KMS-11 (cell line): ENCODE data around the gene SPACA9.

Source experiments
- H2AFZ ChIP-seq: fragments of 200-600 bp; sonication (generic); 2 replicates; pipeline ENCODE4 v1.6.1; 2016; ENCODE audit warnings: antibody characterized with exemption, mixed run types, low read depth
- H3K27ac ChIP-seq: fragments of 200-600 bp; sonication (generic); 2 replicates; pipeline ENCODE4 v1.6.1; 2016; ENCODE audit warnings: mild to moderate bottlenecking, mixed run types
- H3K27me3 ChIP-seq: fragments of 200-600 bp; sonication (generic); 2 replicates; pipeline ENCODE4 v1.6.1; 2017; ENCODE audit warnings: mild to moderate bottlenecking, low read depth, mixed run types, moderate library complexity; ENCODE audit not compliant: insufficient read depth
- H3K36me3 ChIP-seq: fragments of 200-600 bp; sonication (generic); 2 replicates; pipeline ENCODE4 v1.6.1; 2017; ENCODE audit warnings: mild to moderate bottlenecking, mixed run types; ENCODE audit not compliant: insufficient read depth
- H3K4me1 ChIP-seq: fragments of 200-600 bp; sonication (generic); 2 replicates; pipeline ENCODE4 v1.6.1; 2016; ENCODE audit warnings: mild to moderate bottlenecking, low read depth, mixed run types; ENCODE audit not compliant: poor library complexity, severe bottlenecking
- H3K4me2 ChIP-seq: fragments of 200-600 bp; sonication (generic); 2 replicates; pipeline ENCODE4 v1.7.0; 2016; ENCODE audit warnings: mild to moderate bottlenecking, mixed run types
- H3K4me3 ChIP-seq: fragments of 200-600 bp; sonication (generic); IDR thresholded peaks from 2 replicates; pipeline ENCODE4 v1.6.1; 2017; ENCODE audit warnings: low read depth, low read length, mixed read lengths; ENCODE audit not compliant: insufficient read depth
- H3K79me2 ChIP-seq: fragments of 200-600 bp; sonication (generic); 2 replicates; pipeline ENCODE4 v1.6.1; 2016; ENCODE audit warnings: low read depth, mixed run types; ENCODE audit not compliant: insufficient read depth
- H3K9ac ChIP-seq: fragments of 200-600 bp; sonication (generic); 2 replicates; pipeline ENCODE4 v1.6.1; 2016; ENCODE audit warnings: mild to moderate bottlenecking, mixed run types
- H4K20me1 ChIP-seq: fragments of 200-600 bp; sonication (generic); 2 replicates; pipeline ENCODE4 v1.6.1; 2016; ENCODE audit warnings: mild to moderate bottlenecking, mixed run types; ENCODE audit not compliant: insufficient read depth
- TF ChIP-seq, protein P1 (sequence below): fragments of 200-600 bp; sonication (generic); conservative IDR thresholded peaks from 2 replicates; pipeline ENCODE4 v1.6.1; 2017; ENCODE audit warnings: low read depth, mild to moderate bottlenecking, antibody characterized with exemption, low read length, moderate library complexity, mixed read lengths

Gene SPACA9

DNA sequence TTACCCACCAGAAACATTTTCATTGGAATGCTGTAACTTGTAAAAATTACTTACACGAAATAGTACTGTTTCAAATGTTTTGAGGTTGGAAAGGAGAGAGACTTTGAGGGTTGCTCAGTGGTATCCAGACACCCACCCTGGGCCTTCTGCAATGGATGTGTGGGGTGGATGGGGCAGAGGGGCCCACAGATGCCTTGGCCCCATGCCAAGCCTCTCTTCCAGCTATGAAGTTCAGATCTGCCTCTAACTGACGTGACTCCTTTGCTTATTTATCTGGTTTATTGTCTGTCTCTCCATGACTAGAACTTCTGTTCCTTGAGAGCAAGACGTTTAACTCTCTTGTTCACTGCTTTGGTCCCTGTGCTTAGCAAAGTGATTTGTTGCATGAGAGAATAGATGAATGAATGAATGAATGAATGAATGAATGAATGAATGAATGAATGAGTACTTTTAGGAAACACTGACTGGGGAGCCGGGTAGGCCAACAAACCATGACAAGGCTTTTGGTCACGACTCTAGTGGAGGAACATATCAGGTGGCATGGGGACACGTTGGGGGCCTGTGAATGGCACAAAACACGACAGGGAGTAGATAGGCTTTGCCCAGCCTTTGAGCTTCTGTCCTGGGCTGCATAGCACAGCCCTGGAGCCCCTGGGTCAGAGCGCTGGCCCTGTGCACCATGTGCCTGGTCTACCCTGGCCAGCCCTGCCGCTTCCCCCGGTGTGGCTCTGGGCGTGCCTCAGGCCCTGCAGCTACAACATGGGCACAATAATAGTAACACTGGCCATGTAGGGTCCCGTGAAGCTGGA, 32.4 kb upstream of the SPACA9 start:
- Histone ChIP-seq H3K36me3 (no peaks in the 10 kb centered on the region), H3K4me3 (no peak overlapping the region), H4K20me1 (no peaks in the 10 kb centered on the region), H3K4me1 (no peaks in the 10 kb centered on the region), H3K27me3 (peaks cover 7% of the 10 kb centered on the region; the same call in 1 of the 2 replicates), H2AFZ (no peak overlapping the region), H3K27ac (no peak overlapping the region), H3K4me2 (no peak overlapping the region), H3K9ac (no peak overlapping the region), H3K79me2 (no peaks in the 10 kb centered on the region)
- TF ChIP-seq, protein P1, sequence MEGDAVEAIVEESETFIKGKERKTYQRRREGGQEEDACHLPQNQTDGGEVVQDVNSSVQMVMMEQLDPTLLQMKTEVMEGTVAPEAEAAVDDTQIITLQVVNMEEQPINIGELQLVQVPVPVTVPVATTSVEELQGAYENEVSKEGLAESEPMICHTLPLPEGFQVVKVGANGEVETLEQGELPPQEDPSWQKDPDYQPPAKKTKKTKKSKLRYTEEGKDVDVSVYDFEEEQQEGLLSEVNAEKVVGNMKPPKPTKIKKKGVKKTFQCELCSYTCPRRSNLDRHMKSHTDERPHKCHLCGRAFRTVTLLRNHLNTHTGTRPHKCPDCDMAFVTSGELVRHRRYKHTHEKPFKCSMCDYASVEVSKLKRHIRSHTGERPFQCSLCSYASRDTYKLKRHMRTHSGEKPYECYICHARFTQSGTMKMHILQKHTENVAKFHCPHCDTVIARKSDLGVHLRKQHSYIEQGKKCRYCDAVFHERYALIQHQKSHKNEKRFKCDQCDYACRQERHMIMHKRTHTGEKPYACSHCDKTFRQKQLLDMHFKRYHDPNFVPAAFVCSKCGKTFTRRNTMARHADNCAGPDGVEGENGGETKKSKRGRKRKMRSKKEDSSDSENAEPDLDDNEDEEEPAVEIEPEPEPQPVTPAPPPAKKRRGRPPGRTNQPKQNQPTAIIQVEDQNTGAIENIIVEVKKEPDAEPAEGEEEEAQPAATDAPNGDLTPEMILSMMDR = no peak

DNA sequence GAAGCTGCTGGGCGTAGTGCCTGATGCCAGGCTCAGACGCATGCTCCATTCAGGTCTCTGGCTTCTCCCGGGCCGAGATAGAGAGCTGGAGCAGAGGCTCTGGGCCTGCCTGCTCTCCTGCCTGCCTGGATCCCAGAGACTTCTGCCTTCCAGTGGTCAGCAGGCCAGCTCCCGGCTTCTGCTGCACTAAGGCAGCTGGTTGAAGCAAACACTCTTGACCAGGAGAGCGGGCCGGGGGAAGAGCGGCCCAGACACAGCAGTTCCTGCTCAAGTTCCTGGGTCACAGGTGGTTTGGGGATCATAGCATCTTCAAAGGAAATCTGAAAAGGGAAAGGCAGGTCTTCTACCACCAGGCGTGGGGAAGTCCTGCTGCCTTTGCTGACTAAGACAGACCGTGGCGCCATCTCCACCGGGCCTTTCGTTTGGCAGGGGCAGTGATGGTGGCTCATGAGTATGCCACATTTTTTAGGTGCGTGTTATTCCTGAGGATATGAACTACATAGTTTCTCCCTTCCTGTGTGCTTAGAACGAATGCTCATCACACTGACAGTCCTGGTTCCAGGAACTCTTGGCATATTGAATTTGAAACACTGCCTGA, 31.7 kb upstream of the SPACA9 start:
- no peaks in the 10 kb centered on the region for H3K4me1 ChIP-seq
- H3K27me3 ChIP-seq = peaks cover 5% of the 10 kb centered on the region; the same call in 1 of the 2 replicates
- H3K36me3 ChIP-seq = no peaks in the 10 kb centered on the region
- H3K79me2 ChIP-seq = no peaks in the 10 kb centered on the region
- H3K4me3 ChIP-seq = no peak overlapping the region
- no peaks in the 10 kb centered on the region for H4K20me1 ChIP-seq
- no peak overlapping the region for H3K27ac ChIP-seq
- no peak overlapping the region for H3K9ac ChIP-seq
- H3K4me2 ChIP-seq = no peak overlapping the region
- TF ChIP-seq, protein P1 = no peak
- no peak overlapping the region for H2AFZ ChIP-seq

DNA sequence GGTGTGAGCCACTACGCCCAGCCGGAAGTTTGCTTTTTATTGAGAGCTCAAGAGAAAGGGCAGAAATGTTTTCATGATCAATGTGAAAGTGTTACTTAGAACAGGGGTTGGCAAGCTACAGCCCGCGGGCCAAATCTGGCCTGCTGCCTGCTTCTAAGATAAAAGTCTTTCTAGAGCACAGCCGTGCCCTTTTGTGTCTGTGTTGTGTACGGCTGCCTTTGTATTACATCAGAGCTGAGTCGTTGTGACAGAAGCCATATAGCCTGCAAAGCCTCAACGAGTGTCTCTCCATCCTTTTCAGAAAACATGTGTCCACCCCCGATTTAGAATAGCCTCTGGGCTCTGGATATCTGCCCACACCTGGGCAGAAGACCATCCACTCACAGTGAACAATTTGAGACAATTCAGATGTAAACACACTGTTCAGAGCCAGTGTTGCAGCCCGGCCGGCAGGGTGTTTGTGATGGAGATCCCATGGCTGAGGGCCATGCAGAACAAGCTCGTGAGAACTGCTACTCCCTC, 29.5 kb upstream of the SPACA9 start:
- no peak overlapping the region for H3K27ac ChIP-seq
- no peak overlapping the region for H3K9ac ChIP-seq
- TF ChIP-seq, protein P1 = no peak
- H3K27me3 ChIP-seq = peaks cover 5% of the 10 kb centered on the region; the same call in 1 of the 2 replicates
- no peaks in the 10 kb centered on the region for H4K20me1 ChIP-seq
- H3K4me3 ChIP-seq = no peak overlapping the region
- H3K4me1 ChIP-seq = no peaks in the 10 kb centered on the region
- no peaks in the 10 kb centered on the region for H3K79me2 ChIP-seq
- no peak overlapping the region for H2AFZ ChIP-seq
- no peaks in the 10 kb centered on the region for H3K36me3 ChIP-seq
- H3K4me2 ChIP-seq = no peak overlapping the region

DNA sequence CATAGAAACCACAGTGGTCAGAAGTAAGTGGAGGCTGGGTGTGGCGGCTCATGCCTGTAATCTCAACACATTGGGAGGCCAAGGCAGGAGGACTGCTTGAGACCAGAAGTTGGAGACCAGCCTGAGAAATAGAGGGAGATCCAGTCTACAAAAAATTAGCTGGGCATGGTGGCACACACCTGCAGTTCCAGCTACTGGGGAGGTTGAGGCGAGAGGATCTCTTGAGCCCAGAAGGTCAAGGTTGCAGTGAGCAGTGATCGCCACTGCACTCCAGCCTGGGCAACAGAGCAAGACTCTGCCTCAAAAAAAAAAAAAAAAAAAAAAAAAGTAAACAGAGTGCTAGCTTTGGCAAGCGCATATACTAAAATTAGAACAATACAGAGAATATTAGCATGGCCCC, 25.2 kb upstream of the SPACA9 start:
- Histone ChIP-seq H3K27ac (no peak overlapping the region), H3K4me1 (no peaks in the 10 kb centered on the region), H3K4me2 (no peak overlapping the region), H2AFZ (no peak overlapping the region), H3K36me3 (no peaks in the 10 kb centered on the region), H3K79me2 (no peaks in the 10 kb centered on the region), H3K9ac (no peak overlapping the region), H3K27me3 (peaks cover 36% of the 10 kb centered on the region), H4K20me1 (no peaks in the 10 kb centered on the region), H3K4me3 (no peak overlapping the region)
- TF ChIP-seq, protein P1 = no peak
